Femur (tissue), 1 donor: ENCODE measurements around the gene KRTAP19-3.
"Not testable (repeated sequence)": the region's sequence is repeated elsewhere in the genome, so short reads cannot be mapped to it uniquely, and the experiment has no call there.

Experiments used
- DNase-seq: peaks from one replicate; pipeline ENCODE4 v3.0.0-alpha.2; 2017

Gene KRTAP19-3

GRCh38 chr21:30491963-30492428 lies at the start of gene KRTAP19-3:
Gene KRTAP19-3, minus strand, starts transcription at chr21:30492013. Its CDS starts 56 bp downstream, at chr21:30491957.
- DNase-seq, result no peak

GRCh38 chr21:30518876-30519275 lies 27.1 kb upstream of the KRTAP19-3 start:
- DNase-seq, result no peak

GRCh38 chr21:30515681-30516080 lies 23.9 kb upstream of the KRTAP19-3 start:
- DNase-seq, result no peak

DNA sequence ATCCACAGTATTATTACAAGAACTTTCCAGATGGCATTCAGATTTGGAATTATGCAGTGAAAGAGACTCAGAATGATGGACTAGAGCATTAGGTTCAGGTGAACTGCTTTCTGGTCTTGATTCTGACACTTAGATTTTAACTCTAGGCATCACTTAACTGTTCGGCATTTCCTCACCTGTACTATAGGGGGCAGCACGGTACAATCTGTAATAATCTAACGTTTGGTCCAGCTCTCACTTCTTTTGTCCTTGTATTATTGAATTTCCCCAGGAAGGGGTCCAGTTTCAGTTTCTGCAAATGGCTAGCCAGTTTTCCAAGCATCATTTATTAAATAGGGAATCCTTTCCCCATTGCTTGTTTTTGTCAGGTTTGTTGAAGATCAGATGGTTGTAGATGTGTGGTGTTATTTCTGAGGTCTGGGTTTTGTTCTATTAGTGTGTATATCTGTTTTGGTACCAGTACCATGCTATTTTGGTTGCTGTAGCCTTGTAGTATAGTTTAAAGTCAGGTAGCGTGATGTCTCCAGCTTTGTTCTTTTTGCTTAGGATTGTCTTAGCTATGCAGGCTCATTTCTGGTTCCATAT lies 13.9 kb upstream of the KRTAP19-3 start:
- not testable (repeated sequence) for DNase-seq

DNA sequence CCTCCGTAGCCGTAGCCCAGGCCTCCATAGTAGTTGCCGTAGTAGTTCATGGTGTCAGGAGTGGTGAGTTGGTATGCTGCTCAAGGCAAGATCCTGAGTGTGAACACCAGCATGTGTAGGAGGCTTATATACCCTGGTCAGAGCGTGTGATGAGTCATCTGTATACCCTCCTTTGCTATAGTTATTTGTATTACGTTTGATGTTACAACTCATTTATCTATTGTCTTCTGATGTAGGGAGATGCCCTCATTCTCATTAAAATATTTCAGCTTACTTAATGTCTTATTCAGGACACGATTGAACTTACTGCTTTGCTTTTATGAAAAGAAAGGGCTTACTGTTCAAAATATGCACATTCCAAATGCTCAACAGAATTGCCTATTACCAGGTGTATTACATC lies 10.2 kb upstream of the KRTAP19-3 start, which contains the start of gene KRTAP19-5:
KRTAP19-5 (minus strand) TSS at position 101 of the 400 bp plus-strand sequence; CDS start at position 50, 51 bp downstream.
- DNase-seq, result no peak

- no peak for DNase-seq
These were observed 5.3 kb upstream of the KRTAP19-3 start, which contains the start of gene KRTAP19-4 for GRCh38 chr21:30497065-30497464. Gene KRTAP19-4, minus strand, starts transcription at chr21:30497165. Its CDS starts 55 bp downstream, at chr21:30497110.

DNA sequence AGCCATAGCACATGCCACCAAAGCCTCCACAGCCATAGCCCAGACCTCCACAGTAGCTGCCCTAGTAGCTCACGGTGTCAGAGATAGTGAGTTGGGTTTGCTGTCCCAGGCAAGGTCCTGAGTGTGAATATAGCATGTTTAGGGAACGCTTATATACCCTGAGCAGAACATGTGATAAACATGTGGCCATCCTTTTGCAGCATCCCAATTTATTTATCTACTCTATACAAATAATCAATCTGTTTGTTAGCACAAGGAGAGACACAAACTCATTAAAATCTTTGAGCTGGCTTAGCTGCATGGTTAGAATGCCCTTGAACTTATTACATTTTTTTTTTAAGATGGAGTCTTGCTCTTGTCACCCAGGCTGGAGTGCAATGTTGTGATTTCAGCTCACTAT lies 4.5 kb downstream of the KRTAP19-3 start, which contains the start of gene KRTAP19-2:
KRTAP19-2 (minus strand) TSS at position 101 of the 400 bp plus-strand sequence; CDS start at position 13, 88 bp downstream.
- no peak for DNase-seq

DNA sequence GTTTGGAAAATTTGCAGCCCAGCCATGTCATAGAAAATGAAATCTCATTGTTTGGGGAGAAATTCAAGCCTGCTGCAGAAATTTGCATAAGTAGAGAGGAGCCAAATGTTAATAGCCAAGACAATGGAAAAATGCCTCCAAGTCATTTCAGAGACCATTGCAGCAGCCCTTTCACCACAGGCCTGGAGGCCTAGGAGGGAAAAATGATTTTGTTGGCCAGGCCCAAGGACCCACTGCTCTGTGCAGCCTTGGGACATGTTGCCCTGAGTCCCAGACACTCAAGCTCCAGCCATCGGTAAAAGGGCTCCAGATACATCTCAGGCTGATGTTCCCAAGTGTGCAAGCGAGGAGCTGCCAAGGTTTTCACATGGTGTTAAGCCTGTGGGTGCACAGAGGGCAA lies 5.6 kb downstream of the KRTAP19-3 start:
- DNase-seq, result no peak

- DNase-seq, result no peak
These were observed 9.7 kb downstream of the KRTAP19-3 start for GRCh38 chr21:30482130-30482529.

DNA sequence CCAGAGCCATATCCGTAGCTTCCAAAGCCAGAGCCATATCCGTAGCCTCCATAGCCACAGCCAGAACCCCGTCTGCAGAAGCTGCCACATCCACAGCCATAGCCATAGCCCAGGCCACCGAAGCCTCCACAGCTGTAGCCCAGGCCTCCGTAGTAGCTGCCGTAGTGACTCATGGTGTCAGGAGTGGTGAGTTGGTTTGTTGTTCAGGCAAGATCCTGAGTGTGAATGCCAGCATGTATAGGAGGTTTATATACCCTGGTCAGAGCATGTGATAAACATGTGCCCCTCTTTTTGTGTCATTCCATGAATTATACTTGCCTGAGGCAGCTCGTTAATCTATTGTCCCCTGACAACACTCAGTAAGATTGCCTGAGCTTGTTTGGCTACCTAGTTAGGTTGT lies 11.7 kb downstream of the KRTAP19-3 start, which contains the start of gene KRTAP19-1:
KRTAP19-1 (minus strand) TSS at position 223 of the 400 bp plus-strand sequence; CDS start at position 173, 50 bp downstream.
- DNase-seq, result no peak

- DNase-seq, result no peak
These were observed 12.6 kb downstream of the KRTAP19-3 start for GRCh38 chr21:30479259-30479658.

DNA sequence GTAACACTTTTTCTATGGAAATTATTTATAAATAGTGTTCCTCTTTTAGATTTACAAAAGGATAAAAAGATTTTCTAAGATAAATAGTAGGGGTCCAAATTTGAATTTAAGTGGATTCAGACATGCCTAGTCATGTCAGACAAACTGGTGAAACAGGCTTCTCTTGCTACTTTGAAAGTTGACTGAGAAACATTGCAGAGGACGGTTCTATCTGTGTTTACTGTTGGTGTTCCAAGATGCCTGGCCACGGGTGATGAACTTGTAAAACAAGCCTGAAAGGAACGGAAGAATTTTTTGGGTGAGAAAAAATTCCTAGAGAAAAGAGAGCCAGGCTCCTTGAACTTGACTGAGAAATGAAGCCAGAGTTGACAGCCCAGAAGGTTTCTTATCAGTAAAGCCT lies 13.8 kb downstream of the KRTAP19-3 start:
- DNase-seq, result no peak

GRCh38 chr21:30468900-30469714 lies 22.7 kb downstream of the KRTAP19-3 start:
- no peak for DNase-seq

GRCh38 chr21:30463713-30464112 lies 28.1 kb downstream of the KRTAP19-3 start:
- no peak for DNase-seq

DNA sequence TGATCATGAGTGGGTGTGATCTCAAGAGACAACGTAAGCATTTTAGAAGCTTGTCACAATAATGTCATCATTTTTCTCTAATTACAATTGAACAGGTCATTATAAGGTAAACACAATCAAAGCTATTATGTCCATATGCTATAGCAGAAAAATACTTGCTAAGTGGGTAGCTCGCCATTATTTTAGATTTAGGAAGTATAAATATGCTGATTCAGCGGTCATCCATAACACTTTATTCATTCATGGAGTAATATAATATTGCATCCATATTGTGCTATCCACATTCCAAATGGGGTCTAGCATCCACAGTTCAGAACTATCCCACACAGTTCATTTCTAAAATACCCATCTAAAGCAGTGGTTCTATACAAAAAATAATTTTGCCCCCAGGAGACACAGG lies 43.3 kb downstream of the KRTAP19-3 start:
- no peak for DNase-seq

GRCh38 chr21:30447056-30447455 lies 44.8 kb downstream of the KRTAP19-3 start:
- DNase-seq, result no peak

DNA sequence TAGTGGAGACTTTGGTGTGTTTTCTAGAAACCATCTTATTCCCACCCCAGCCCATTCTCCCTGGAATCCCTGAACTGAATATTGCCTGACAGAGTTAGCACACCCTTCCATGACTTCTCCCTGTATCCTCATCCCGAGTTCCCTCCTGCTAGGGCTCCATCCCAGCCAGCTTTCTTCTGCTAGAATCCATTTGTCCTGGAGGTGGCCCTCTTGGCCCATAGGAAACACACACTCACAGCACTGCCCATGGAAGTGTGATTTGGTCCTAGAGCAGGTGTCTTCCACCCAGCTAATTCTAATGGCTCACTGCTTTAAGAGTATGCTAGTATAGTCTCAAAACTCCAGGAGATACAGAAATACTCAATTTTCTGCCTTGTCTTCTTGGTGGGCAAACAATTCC lies 47.6 kb downstream of the KRTAP19-3 start:
- no peak for DNase-seq

- no peak for DNase-seq
These were observed 48.6 kb downstream of the KRTAP19-3 start for GRCh38 chr21:30443226-30443625.
